ENCODE results near the gene ATP8A2.

Gene ATP8A2

DNA sequence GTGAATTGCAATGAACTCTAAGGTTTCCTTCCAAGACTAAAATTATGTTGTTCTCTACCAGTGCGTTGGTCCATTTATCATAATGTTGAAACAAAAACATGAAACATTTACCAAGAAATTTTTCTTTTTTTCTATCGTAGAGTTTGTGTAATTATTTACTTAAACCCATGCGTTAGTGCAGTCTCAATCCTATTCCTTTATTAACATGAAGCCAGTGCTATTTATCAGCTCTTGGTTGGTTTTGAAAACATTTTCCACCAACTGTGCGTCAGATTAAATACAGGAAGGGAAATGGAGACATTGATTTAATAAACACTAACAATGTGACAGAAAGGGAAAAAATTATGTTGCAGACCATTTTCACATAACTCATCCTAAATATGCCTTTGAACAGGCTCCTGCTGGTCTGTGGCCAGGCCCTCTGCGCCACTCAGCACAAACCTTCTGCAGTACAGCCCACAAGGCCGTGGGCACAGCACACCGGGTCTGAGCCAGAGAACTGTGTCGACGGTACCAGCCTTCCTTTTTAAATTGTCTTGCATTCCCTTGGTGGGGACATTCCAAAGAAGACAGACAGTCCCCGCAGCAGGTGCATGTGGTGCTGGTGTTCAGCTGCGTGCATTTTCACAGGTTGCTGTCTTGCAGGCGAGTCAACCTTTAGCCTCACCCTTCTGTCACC, 544.2 kb downstream of the ATP8A2 start:
- DNase-seq (ENCODE audit: low spot score): no peak

GRCh38 chr13:25920277-25920676, 548.5 kb downstream of the ATP8A2 start:
- TF ChIP-seq, protein P1, sequence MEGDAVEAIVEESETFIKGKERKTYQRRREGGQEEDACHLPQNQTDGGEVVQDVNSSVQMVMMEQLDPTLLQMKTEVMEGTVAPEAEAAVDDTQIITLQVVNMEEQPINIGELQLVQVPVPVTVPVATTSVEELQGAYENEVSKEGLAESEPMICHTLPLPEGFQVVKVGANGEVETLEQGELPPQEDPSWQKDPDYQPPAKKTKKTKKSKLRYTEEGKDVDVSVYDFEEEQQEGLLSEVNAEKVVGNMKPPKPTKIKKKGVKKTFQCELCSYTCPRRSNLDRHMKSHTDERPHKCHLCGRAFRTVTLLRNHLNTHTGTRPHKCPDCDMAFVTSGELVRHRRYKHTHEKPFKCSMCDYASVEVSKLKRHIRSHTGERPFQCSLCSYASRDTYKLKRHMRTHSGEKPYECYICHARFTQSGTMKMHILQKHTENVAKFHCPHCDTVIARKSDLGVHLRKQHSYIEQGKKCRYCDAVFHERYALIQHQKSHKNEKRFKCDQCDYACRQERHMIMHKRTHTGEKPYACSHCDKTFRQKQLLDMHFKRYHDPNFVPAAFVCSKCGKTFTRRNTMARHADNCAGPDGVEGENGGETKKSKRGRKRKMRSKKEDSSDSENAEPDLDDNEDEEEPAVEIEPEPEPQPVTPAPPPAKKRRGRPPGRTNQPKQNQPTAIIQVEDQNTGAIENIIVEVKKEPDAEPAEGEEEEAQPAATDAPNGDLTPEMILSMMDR (IDR thresholded peaks at IDR 0.05; ENCODE audit: extremely low read depth, missing control alignments): no peak
- no peak for DNase-seq (ENCODE audit: low spot score)

More for the DNA sequence above, 544.2 kb downstream of the ATP8A2 start:
- TF ChIP-seq, protein P1 (IDR thresholded peaks at IDR 0.05; ENCODE audit: extremely low read depth, missing control alignments): no peak

DNA sequence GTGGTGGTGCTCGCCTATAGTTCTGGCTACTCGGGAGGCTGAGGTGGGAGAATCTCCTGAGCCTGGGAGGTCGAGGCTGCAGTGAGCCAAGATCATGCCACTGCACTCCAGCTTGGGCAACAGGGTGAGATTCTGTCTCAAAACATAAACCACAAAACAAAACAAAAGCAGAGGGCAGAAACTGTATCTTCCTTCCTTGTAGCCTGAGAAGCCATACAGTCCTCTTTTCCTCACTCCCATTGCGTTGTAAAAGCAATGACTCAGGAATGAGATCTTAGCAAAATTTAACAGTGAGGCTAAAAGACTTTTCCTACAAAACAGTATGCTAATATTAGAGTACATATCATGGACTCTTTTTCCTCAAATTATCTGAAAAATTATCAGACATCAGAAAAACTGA, 549.2 kb downstream of the ATP8A2 start:
- TF ChIP-seq, protein P1 (IDR thresholded peaks at IDR 0.05; ENCODE audit: extremely low read depth, missing control alignments): no peak
- DNase-seq (ENCODE audit: low spot score): no peak

- no peak for DNase-seq (ENCODE audit: low spot score)
- TF ChIP-seq, protein P1 (IDR thresholded peaks at IDR 0.05; ENCODE audit: extremely low read depth, missing control alignments): no peak
Observed at GRCh38 chr13:25922376-25922775, 550.6 kb downstream of the ATP8A2 start.

DNA sequence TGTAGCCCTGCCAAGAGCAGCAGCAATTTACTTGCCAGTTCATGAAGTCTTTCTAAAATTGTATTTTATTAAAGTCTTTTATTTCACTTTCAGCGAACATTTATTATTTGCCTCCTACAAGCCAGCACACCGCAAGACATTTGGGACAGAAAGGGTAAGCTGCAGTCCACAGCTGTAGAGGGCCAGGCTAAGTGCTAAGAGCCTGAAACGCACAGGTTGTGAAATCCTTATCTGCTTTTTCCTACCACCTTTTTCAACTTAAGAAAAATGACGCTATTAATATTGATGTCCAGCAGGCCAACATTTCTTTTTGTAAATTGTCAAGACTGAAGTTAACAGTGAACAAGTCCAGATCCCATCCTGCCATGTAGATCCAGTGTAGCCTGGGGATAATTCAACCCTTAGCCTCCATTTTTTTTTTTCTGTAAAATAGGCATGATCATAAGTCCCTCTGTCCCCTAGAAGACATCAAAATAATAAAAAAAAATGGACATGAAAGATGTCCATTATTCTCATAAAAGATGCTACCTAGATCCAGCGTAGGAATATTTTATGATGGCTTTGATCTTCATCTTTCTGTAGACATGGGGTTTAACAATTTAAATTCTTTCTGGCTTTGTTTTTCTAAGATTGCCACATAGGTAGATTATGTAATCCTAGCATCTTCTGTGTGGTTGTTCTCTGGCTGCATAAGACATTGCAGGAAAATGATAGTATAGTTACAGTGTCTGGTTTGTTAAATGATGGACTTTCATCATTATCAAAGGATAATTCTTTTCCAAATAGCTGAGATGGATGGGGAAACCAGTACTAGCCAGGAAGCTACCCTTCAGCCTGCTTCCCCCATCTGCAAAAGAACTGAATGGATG, 551.7 kb downstream of the ATP8A2 start:
- TF ChIP-seq, protein P1 (IDR thresholded peaks at IDR 0.05; ENCODE audit: extremely low read depth, missing control alignments): no peak
- no peak for DNase-seq (ENCODE audit: low spot score)

- no peak for DNase-seq (ENCODE audit: low spot score)
- TF ChIP-seq, protein P1 (IDR thresholded peaks at IDR 0.05; ENCODE audit: extremely low read depth, missing control alignments): no peak
Observed at GRCh38 chr13:25927363-25927762, 555.6 kb downstream of the ATP8A2 start.

- DNase-seq (ENCODE audit: low spot score): no peak
- TF ChIP-seq, protein P1 (IDR thresholded peaks at IDR 0.05; ENCODE audit: extremely low read depth, missing control alignments): no peak
Observed at GRCh38 chr13:25927932-25928331, 556.2 kb downstream of the ATP8A2 start.
